Memory B cell (primary cell): ENCODE data around the gene PTPRD.

Experiments used
- ATAC-seq: fragments of 150-1000 bp; cut with Tn5 transposase; 2 replicates; pipeline ENCODE4 v1.10.0; 2021; ENCODE audit warnings: low read depth, mild to moderate bottlenecking, moderate library complexity
- DNase-seq, 2 donors: peaks; one replicate each; pipeline ENCODE4 v3.0.0; 2022; ENCODE audit warnings: low spot score in 2 of 2
- H3K27ac Mint-ChIP-seq: one replicate; pipeline ENCODE4 v1.8.0; 2022; ENCODE audit warnings: mild to moderate bottlenecking, moderate library complexity, mixed read lengths
- H3K27me3 Mint-ChIP-seq: one replicate; pipeline ENCODE4 v1.8.0; 2022; ENCODE audit warnings: mixed read lengths
- H3K36me3 Mint-ChIP-seq: one replicate; pipeline ENCODE4 v1.8.0; 2022; ENCODE audit warnings: mild to moderate bottlenecking, mixed read lengths
- H3K4me1 Mint-ChIP-seq: one replicate; pipeline ENCODE4 v1.8.0; 2022; ENCODE audit warnings: mixed read lengths
- H3K4me3 Mint-ChIP-seq: one replicate; pipeline ENCODE4 v1.8.0; 2022; ENCODE audit warnings: mild to moderate bottlenecking, moderate library complexity, mixed read lengths
- H3K9me3 Mint-ChIP-seq: one replicate; pipeline ENCODE4 v1.8.0; 2022; ENCODE audit warnings: mixed read lengths

The PTPRD gene

GRCh38 chr9:8766096-8766495 is 1846.7 kb downstream of the PTPRD start:
- H3K4me1 Mint-ChIP-seq: no peaks in the 10 kb centered on the region
- ATAC-seq (no peak), DNase-seq (no peak)
- H3K9me3 Mint-ChIP-seq: no peaks in the 10 kb centered on the region
- H3K27ac Mint-ChIP-seq: no peak overlapping the region
- H3K36me3 Mint-ChIP-seq: no peaks in the 10 kb centered on the region
- H3K4me3 Mint-ChIP-seq: no peak overlapping the region
- H3K27me3 Mint-ChIP-seq: no peaks in the 10 kb centered on the region

- DNase-seq (no peak), ATAC-seq (no peak)
- no peak overlapping the region for H3K4me3 Mint-ChIP-seq
- H3K9me3 Mint-ChIP-seq: peaks cover 3% of the 10 kb centered on the region
- H3K4me1 Mint-ChIP-seq: peaks cover 4% of the 10 kb centered on the region
- H3K27ac Mint-ChIP-seq: no peak overlapping the region
- no peaks in the 10 kb centered on the region for H3K27me3 Mint-ChIP-seq
- no peaks in the 10 kb centered on the region for H3K36me3 Mint-ChIP-seq
Observed at GRCh38 chr9:8764051-8764450, 1848.8 kb downstream of the PTPRD start.

GRCh38 chr9:8762479-8763085 is 1850.2 kb downstream of the PTPRD start:
- Mint-ChIP-seq H3K4me1 (peaks cover 4% of the 10 kb centered on the region), H3K4me3 (no peak overlapping the region), H3K36me3 (no peaks in the 10 kb centered on the region), H3K27ac (no peak overlapping the region), H3K27me3 (no peaks in the 10 kb centered on the region), H3K9me3 (peaks cover 3% of the 10 kb centered on the region)
- no peak for ATAC-seq
- DNase-seq: no peak

- H3K36me3 Mint-ChIP-seq: no peaks in the 10 kb centered on the region
- DNase-seq (no peak), ATAC-seq (no peak)
- peaks cover 3% of the 10 kb centered on the region for H3K9me3 Mint-ChIP-seq
- H3K27me3 Mint-ChIP-seq: no peaks in the 10 kb centered on the region
- no peak overlapping the region for H3K4me3 Mint-ChIP-seq
- H3K4me1 Mint-ChIP-seq: peaks cover 4% of the 10 kb centered on the region
- H3K27ac Mint-ChIP-seq: no peak overlapping the region
Observed at GRCh38 chr9:8760000-8760767, 1852.6 kb downstream of the PTPRD start.

GRCh38 chr9:8757881-8758280 is 1854.9 kb downstream of the PTPRD start:
- Mint-ChIP-seq H3K36me3 (no peaks in the 10 kb centered on the region), H3K4me3 (no peak overlapping the region), H3K27me3 (no peaks in the 10 kb centered on the region), H3K9me3 (peaks cover 3% of the 10 kb centered on the region), H3K4me1 (peaks cover 4% of the 10 kb centered on the region), H3K27ac (no peak overlapping the region)
- ATAC-seq: no peak
- no peak for DNase-seq

- no peak overlapping the region for H3K4me3 Mint-ChIP-seq
- no peaks in the 10 kb centered on the region for H3K9me3 Mint-ChIP-seq
- ATAC-seq (no peak), DNase-seq (no peak)
- H3K27ac Mint-ChIP-seq: no peak overlapping the region
- no peaks in the 10 kb centered on the region for H3K27me3 Mint-ChIP-seq
- no peaks in the 10 kb centered on the region for H3K36me3 Mint-ChIP-seq
- H3K4me1 Mint-ChIP-seq: no peaks in the 10 kb centered on the region
Observed at GRCh38 chr9:8754751-8755150, 1858.1 kb downstream of the PTPRD start.

- H3K9me3 Mint-ChIP-seq: no peaks in the 10 kb centered on the region
- ATAC-seq (no peak), DNase-seq (no peak)
- no peaks in the 10 kb centered on the region for H3K36me3 Mint-ChIP-seq
- no peaks in the 10 kb centered on the region for H3K27me3 Mint-ChIP-seq
- H3K4me3 Mint-ChIP-seq: no peak overlapping the region
- H3K27ac Mint-ChIP-seq: no peak overlapping the region
- no peaks in the 10 kb centered on the region for H3K4me1 Mint-ChIP-seq
Observed at GRCh38 chr9:8751406-8751930, 1861.3 kb downstream of the PTPRD start.

GRCh38 chr9:8750639-8751051 is 1862.2 kb downstream of the PTPRD start:
- H3K4me1 Mint-ChIP-seq: no peaks in the 10 kb centered on the region
- H3K27ac Mint-ChIP-seq: no peak overlapping the region
- H3K4me3 Mint-ChIP-seq: no peak overlapping the region
- ATAC-seq: no peak
- no peaks in the 10 kb centered on the region for H3K9me3 Mint-ChIP-seq
- H3K27me3 Mint-ChIP-seq: no peaks in the 10 kb centered on the region
- H3K36me3 Mint-ChIP-seq: no peaks in the 10 kb centered on the region
- DNase-seq: no peak

- no peak for DNase-seq
- Mint-ChIP-seq H3K9me3 (peaks cover 1% of the 10 kb centered on the region), H3K4me3 (no peak overlapping the region), H3K4me1 (no peaks in the 10 kb centered on the region), H3K27me3 (no peaks in the 10 kb centered on the region), H3K36me3 (no peaks in the 10 kb centered on the region), H3K27ac (no peak overlapping the region)
- ATAC-seq: no peak
Observed at GRCh38 chr9:8745347-8745746, 1867.5 kb downstream of the PTPRD start.

GRCh38 chr9:8738945-8739344 is 1873.9 kb downstream of the PTPRD start:
- Mint-ChIP-seq H3K36me3 (no peaks in the 10 kb centered on the region), H3K9me3 (peaks cover 3% of the 10 kb centered on the region), H3K27ac (no peak overlapping the region), H3K4me3 (no peak overlapping the region), H3K4me1 (no peaks in the 10 kb centered on the region), H3K27me3 (no peaks in the 10 kb centered on the region)
- DNase-seq: no peak
- ATAC-seq: no peak

- no peak for DNase-seq
- ATAC-seq: no peak
- Mint-ChIP-seq H3K36me3 (no peaks in the 10 kb centered on the region), H3K27ac (no peak overlapping the region), H3K4me3 (no peak overlapping the region), H3K9me3 (peaks cover 2% of the 10 kb centered on the region), H3K4me1 (no peaks in the 10 kb centered on the region), H3K27me3 (peaks cover 2% of the 10 kb centered on the region)
Observed at GRCh38 chr9:8736805-8737204, 1876.0 kb downstream of the PTPRD start.

- H3K27me3 Mint-ChIP-seq: peaks cover 2% of the 10 kb centered on the region
- H3K9me3 Mint-ChIP-seq: peaks cover 2% of the 10 kb centered on the region
- H3K4me3 Mint-ChIP-seq: no peak overlapping the region
- DNase-seq (no peak), ATAC-seq (no peak)
- no peaks in the 10 kb centered on the region for H3K4me1 Mint-ChIP-seq
- no peak overlapping the region for H3K27ac Mint-ChIP-seq
- H3K36me3 Mint-ChIP-seq: no peaks in the 10 kb centered on the region
Observed at GRCh38 chr9:8734760-8735159, 1878.0 kb downstream of the PTPRD start.

GRCh38 chr9:8733131-8733954 is 1879.5 kb downstream of the PTPRD start:
- ATAC-seq: no peak
- H3K9me3 Mint-ChIP-seq: peaks cover 2% of the 10 kb centered on the region
- peaks cover 2% of the 10 kb centered on the region for H3K27me3 Mint-ChIP-seq
- no peaks in the 10 kb centered on the region for H3K4me1 Mint-ChIP-seq
- no peak for DNase-seq
- H3K27ac Mint-ChIP-seq: no peak overlapping the region
- no peaks in the 10 kb centered on the region for H3K36me3 Mint-ChIP-seq
- no peak overlapping the region for H3K4me3 Mint-ChIP-seq

GRCh38 chr9:8732367-8733075 is 1880.3 kb downstream of the PTPRD start:
- H3K4me3 Mint-ChIP-seq: no peak overlapping the region
- no peak overlapping the region for H3K27ac Mint-ChIP-seq
- no peaks in the 10 kb centered on the region for H3K9me3 Mint-ChIP-seq
- no peaks in the 10 kb centered on the region for H3K4me1 Mint-ChIP-seq
- H3K27me3 Mint-ChIP-seq: peaks cover 2% of the 10 kb centered on the region
- no peak for DNase-seq
- no peak for ATAC-seq
- no peaks in the 10 kb centered on the region for H3K36me3 Mint-ChIP-seq
